NCI-H748 (cell line): Measurements from ENCODE around the gene ZBTB39.
"Not testable (repeated sequence)": the region's sequence is repeated elsewhere in the genome, so short reads cannot be mapped to it uniquely, and the experiment has no call there.

Experiments
- DNase-seq: peaks from one replicate; lab custom pipeline; 2025; ENCODE audit not compliant: unreplicated experiment; lab: John Stamatoyannopoulos, UW

Gene ZBTB39

GRCh38 chr12:56980941-56981530, 25.3 kb downstream of the ZBTB39 start:
- DNase-seq = no peak

GRCh38 chr12:56980268-56980667, 26.1 kb downstream of the ZBTB39 start:
- DNase-seq = no peak

- DNase-seq = no peak
Observed at GRCh38 chr12:56979628-56980027, 26.7 kb downstream of the ZBTB39 start.

- no peak for DNase-seq
Observed at GRCh38 chr12:56978397-56979138, 27.8 kb downstream of the ZBTB39 start.

GRCh38 chr12:56977361-56977760, 29.0 kb downstream of the ZBTB39 start:
- not testable (repeated sequence) for DNase-seq

- DNase-seq = not testable (repeated sequence)
Observed at GRCh38 chr12:56974224-56974623, 32.1 kb downstream of the ZBTB39 start.

GRCh38 chr12:56968910-56969309, 37.4 kb downstream of the ZBTB39 start:
- DNase-seq = not testable (repeated sequence)

- DNase-seq = peak; percentile 28
Observed at GRCh38 chr12:56965997-56966642, 40.2 kb downstream of the ZBTB39 start.

GRCh38 chr12:56965124-56965523, 41.2 kb downstream of the ZBTB39 start:
- DNase-seq = not testable (repeated sequence)

GRCh38 chr12:56963557-56963956, 42.8 kb downstream of the ZBTB39 start:
- not testable (repeated sequence) for DNase-seq

GRCh38 chr12:56962247-56962646, 44.1 kb downstream of the ZBTB39 start:
- not testable (repeated sequence) for DNase-seq

GRCh38 chr12:56958422-56958821, 47.9 kb downstream of the ZBTB39 start:
- DNase-seq = no peak

- DNase-seq = no peak
Observed at GRCh38 chr12:56957229-56958052, 48.9 kb downstream of the ZBTB39 start, which contains the start of gene RDH16. Gene RDH16 (minus strand): TSS chr12:56957608. CDS start chr12:56957462, 146 bp downstream.

- no peak for DNase-seq
Observed at GRCh38 chr12:56955631-56956256, 50.6 kb downstream of the ZBTB39 start.

GRCh38 chr12:56954958-56955355, 51.4 kb downstream of the ZBTB39 start:
- no peak for DNase-seq

- DNase-seq = no peak
Observed at GRCh38 chr12:56954057-56954957, 52.0 kb downstream of the ZBTB39 start.

GRCh38 chr12:56953314-56953713, 53.0 kb downstream of the ZBTB39 start:
- DNase-seq = no peak

GRCh38 chr12:56951582-56952339, 54.6 kb downstream of the ZBTB39 start:
- no peak for DNase-seq

GRCh38 chr12:56948881-56949280, 57.5 kb downstream of the ZBTB39 start:
- DNase-seq = no peak
